HUES64 (cell line): ENCODE data around the gene CABP5.

Experiments
- H3K27ac ChIP-seq: 2 replicates; pipeline ENCODE4 v1.7.0; 2013; ENCODE audit warnings: low read depth, low read length, inconsistent platforms
- H3K27me3 ChIP-seq: 2 replicates; pipeline ENCODE4 v1.6.1; 2013; ENCODE audit warnings: mild to moderate bottlenecking, low read length; ENCODE audit not compliant: insufficient read depth
- H3K36me3 ChIP-seq: 2 replicates; pipeline ENCODE4 v1.6.1; 2013; ENCODE audit warnings: mild to moderate bottlenecking, low read length; ENCODE audit not compliant: insufficient read depth
- H3K4me1 ChIP-seq: 2 replicates; pipeline ENCODE4 v1.6.1; 2013; ENCODE audit warnings: mild to moderate bottlenecking, low read length, moderate library complexity; ENCODE audit not compliant: insufficient read depth
- H3K4me3 ChIP-seq: 2 replicates; pipeline ENCODE4 v1.5.1; 2013; ENCODE audit warnings: mild to moderate bottlenecking, low read length, moderate library complexity
- H3K9ac ChIP-seq: 2 replicates; pipeline ENCODE4 v1.6.1; 2013; ENCODE audit warnings: mild to moderate bottlenecking, low read depth, low read length
- H3K9me3 ChIP-seq: 2 replicates; pipeline ENCODE4 v1.6.1; 2013; ENCODE audit warnings: low read depth, low read length; ENCODE audit not compliant: insufficient read depth
- WGBS: fragments of 150-250, 120-280 bp; methylation state at CpG from one replicate; pipeline ENCODE4 v1.1.7; 2013; ENCODE audit warnings: missing lambda C conversion rate; 5-methylcytosine and 5-hydroxymethylcytosine counted together

CABP5 gene

GRCh38 chr19:47994209-47994802 lies 49.6 kb downstream of the CABP5 start, which contains the start of gene ELSPBP1:
ELSPBP1 (plus strand) TSS chr19:47994632; CDS start chr19:48008668, 14,036 bp downstream.
- no peak within 1 kb of the TSS for H3K9ac ChIP-seq
- no peaks in the 10 kb centered on the region for H3K4me1 ChIP-seq
- H3K36me3 ChIP-seq: no peaks in the 10 kb centered on the region
- no peaks in the 10 kb centered on the region for H3K27me3 ChIP-seq
- H3K9me3 ChIP-seq: peaks cover 3% of the 10 kb centered on the region; the same call in 1 of the 2 replicates
- H3K4me3 ChIP-seq: no peak within 1 kb of the TSS
- 73% methylated on average over 5 of the region's 5 CpGs for WGBS
- H3K27ac ChIP-seq: no peak within 1 kb of the TSS

- H3K27me3 ChIP-seq: no peaks in the 10 kb centered on the region
- H3K4me1 ChIP-seq: no peaks in the 10 kb centered on the region
- no peaks in the 10 kb centered on the region for H3K36me3 ChIP-seq
- 76% methylated on average over 2 of the region's 2 CpGs for WGBS
- H3K9ac ChIP-seq: no peak within 1 kb of the TSS
- H3K9me3 ChIP-seq: peaks cover 6% of the 10 kb centered on the region; the same call in 1 of the 2 replicates
- no peak within 1 kb of the TSS for H3K27ac ChIP-seq
- no peak within 1 kb of the TSS for H3K4me3 ChIP-seq
Observed at GRCh38 chr19:47992070-47992469, 51.8 kb downstream of the CABP5 start, which contains the start of gene BSPH1. BSPH1 (minus strand) TSS chr19:47992170; CDS start chr19:47992081, 89 bp downstream.

GRCh38 chr19:47991191-47991808 lies 52.6 kb downstream of the CABP5 start:
- Histone ChIP-seq H3K27me3 (no peaks in the 10 kb centered on the region), H3K9me3 (peaks cover 6% of the 10 kb centered on the region; the same call in 1 of the 2 replicates), H3K27ac (no peak overlapping the region), H3K36me3 (no peaks in the 10 kb centered on the region), H3K4me3 (no peak overlapping the region), H3K4me1 (no peaks in the 10 kb centered on the region), H3K9ac (no peak overlapping the region)
- WGBS: 76% methylated on average over 10 of the region's 10 CpGs
